Measurements from ENCODE around the gene BHLHA9.

GRCh38 chr17:1301546-1301945, 31.3 kb downstream of the BHLHA9 start:
- TF ChIP-seq NFIC (IDR thresholded peaks at IDR 0.05) = no peak
- TF ChIP-seq RAD21 (IDR thresholded peaks at IDR 0.05; ENCODE audit: low read depth) = no peak
- TF ChIP-seq EP300 (IDR thresholded peaks at IDR 0.05; ENCODE audit: borderline replicate concordance) = no peak
